Stimulated activated CD4-positive, alpha-beta T cell treated with anti-CD3 and anti-CD28 coated beads, Interleukin-4, amount 100 ng/mL, for 24 hours (primary cell): Measurements from ENCODE around the gene SLC52A1.
A peak's percentile ranks its signal among the peaks of the same experiment; 100 is the strongest.
"Not testable (repeated sequence)": the region's sequence is repeated elsewhere in the genome, so short reads cannot be mapped to it uniquely, and the experiment has no call there.

Source experiments
- DNase-seq: peaks from one replicate; pipeline ENCODE4 v3.0.0-alpha.2; 2020

Gene SLC52A1

GRCh38 chr17:5030168-5030567 lies 5.1 kb downstream of the SLC52A1 start:
- DNase-seq, result not testable (repeated sequence)

- no peak for DNase-seq
Observed at GRCh38 chr17:5027916-5028315, 7.3 kb downstream of the SLC52A1 start.

GRCh38 chr17:5027299-5027698 lies 7.9 kb downstream of the SLC52A1 start:
- no peak for DNase-seq

GRCh38 chr17:5024604-5025003 lies 10.6 kb downstream of the SLC52A1 start:
- DNase-seq, result no peak

GRCh38 chr17:5023588-5024147 lies 11.6 kb downstream of the SLC52A1 start:
- no peak for DNase-seq

GRCh38 chr17:5022171-5022711 lies 13.0 kb downstream of the SLC52A1 start:
- DNase-seq, result no peak

GRCh38 chr17:5020502-5021023 lies 14.7 kb downstream of the SLC52A1 start:
- DNase-seq, result no peak

GRCh38 chr17:5019475-5019956 lies 15.7 kb downstream of the SLC52A1 start:
- peak; percentile 43 for DNase-seq

- no peak for DNase-seq
Observed at GRCh38 chr17:5014357-5014756, 20.9 kb downstream of the SLC52A1 start.

- DNase-seq, result no peak
Observed at GRCh38 chr17:5011928-5012327, 23.3 kb downstream of the SLC52A1 start.

- no peak for DNase-seq
Observed at GRCh38 chr17:5003214-5003867, 31.9 kb downstream of the SLC52A1 start.

- DNase-seq, result no peak
Observed at GRCh38 chr17:5002121-5002788, 33.0 kb downstream of the SLC52A1 start.

GRCh38 chr17:5000237-5000639 lies 35.0 kb downstream of the SLC52A1 start:
- no peak for DNase-seq

GRCh38 chr17:4999430-5000093 lies 35.7 kb downstream of the SLC52A1 start:
- DNase-seq, result no peak

GRCh38 chr17:4998732-4999429 lies 36.3 kb downstream of the SLC52A1 start:
- DNase-seq, result no peak

GRCh38 chr17:4998027-4998731 lies 37.0 kb downstream of the SLC52A1 start:
- peak; percentile 36 for DNase-seq

GRCh38 chr17:4997302-4998026 lies 37.8 kb downstream of the SLC52A1 start, which contains the start of the genes INCA1 and KIF1C:
TSS of gene INCA1 (minus strand) at chr17:4997522. CDS start at chr17:4994437, 3,085 bp downstream.
TSS of gene KIF1C (plus strand) at chr17:4997950. CDS start at chr17:5000247, 2,297 bp downstream.
- peak; percentile 89 for DNase-seq

- DNase-seq, result no peak
Observed at GRCh38 chr17:4994081-4994595, 41.1 kb downstream of the SLC52A1 start.

- DNase-seq, result no peak
Observed at GRCh38 chr17:4987767-4988567, 47.3 kb downstream of the SLC52A1 start.
